Smooth muscle cell (in vitro differentiated cells): ENCODE results near the gene SDC3. TPM values are rescaled to one million over a fixed set of nuclear protein-coding genes. Genes with fewer than 3 reads are reported as not detected.
A peak's percentile ranks its signal among the peaks of the same experiment; 100 is the strongest.

Source experiments
- DNase-seq: peaks from one replicate; lab custom pipeline; 2025; ENCODE audit not compliant: unreplicated experiment; lab: John Stamatoyannopoulos, UW
- H2AFZ ChIP-seq: fragments of 200-600 bp; sonication (generic); 2 replicates; pipeline ENCODE4 v1.6.0; 2016; ENCODE audit warnings: antibody characterized with exemption, low read depth, mild to moderate bottlenecking
- H3F3A ChIP-seq: fragments of 200-600 bp; sonication (generic); 2 replicates; pipeline ENCODE4 v1.6.0; 2017; ENCODE audit warnings: antibody characterized with exemption, low read depth
- H3K27ac ChIP-seq: fragments of 200-600 bp; sonication (generic); 2 replicates; pipeline ENCODE4 v1.5.1; 2016; ENCODE audit warnings: low read depth, mild to moderate bottlenecking
- H3K27me3 ChIP-seq: fragments of 200-600 bp; sonication (generic); 2 replicates; pipeline ENCODE4 v1.6.1; 2016; ENCODE audit warnings: low read depth, mild to moderate bottlenecking
- H3K36me3 ChIP-seq: fragments of 200-600 bp; sonication (generic); 2 replicates; pipeline ENCODE4 v1.5.1; 2016; ENCODE audit warnings: low read depth
- H3K4me1 ChIP-seq: fragments of 200-600 bp; sonication (generic); 2 replicates; pipeline ENCODE4 v1.5.1; 2016; ENCODE audit warnings: low read depth
- H3K4me2 ChIP-seq: fragments of 200-600 bp; sonication (generic); 2 replicates; pipeline ENCODE4 v1.6.0; 2016; ENCODE audit warnings: mild to moderate bottlenecking
- H3K4me3 ChIP-seq: fragments of 200-600 bp; sonication (generic); 2 replicates; pipeline ENCODE4 v1.5.1; 2016; ENCODE audit warnings: mild to moderate bottlenecking
- H3K79me2 ChIP-seq: fragments of 200-600 bp; sonication (generic); 2 replicates; pipeline ENCODE4 v1.6.0; 2016; ENCODE audit warnings: low read depth, mild to moderate bottlenecking
- H3K9ac ChIP-seq: fragments of 200-600 bp; sonication (generic); 2 replicates; pipeline ENCODE4 v1.6.0; 2016; ENCODE audit warnings: low read depth
- H3K9me3 ChIP-seq: fragments of 200-600 bp; sonication (generic); replicated peaks from 2 replicates; pipeline ENCODE4 v1.5.1; 2016; ENCODE audit warnings: low read depth
- H4K20me1 ChIP-seq: fragments of 200-600 bp; sonication (generic); 2 replicates; pipeline ENCODE4 v1.6.0; 2016; ENCODE audit warnings: low read depth
- CTCF ChIP-seq: fragments of 200-600 bp; sonication (generic); IDR thresholded peaks from 2 replicates; pipeline ENCODE4 v1.5.1; 2017; ENCODE audit warnings: borderline replicate concordance, mild to moderate bottlenecking, antibody characterized with exemption; ENCODE audit not compliant: insufficient read depth, poor library complexity, severe bottlenecking
- WGBS: methylation state at CpG from one replicate; pipeline ENCODE4 v1.1.7; 2016; ENCODE audit warnings: low lambda C conversion rate; 5-methylcytosine and 5-hydroxymethylcytosine counted together
- polyA plus RNA-seq: library from polyadenylated mRNA; unstranded; fragments of >200 nt; fragmentation: Nextera tagmentation; extraction: Ambion mirVana; gene quantifications from 2 replicates; pipeline ENCODE4 v1.2.1, GENCODE V29; 2016
- total RNA-seq: library from RNA; depleted of rRNA; stranded (reverse); fragments of >200 nt; gene quantifications from 2 replicates; pipeline ENCODE4 v1.2.3, GENCODE V29; 2014

The SDC3 gene
- total and polyA plus RNA-seq, 2 experiments from 2014 or later, result 46.3 to 112 TPM

GRCh38 chr1:30845237-30845903, 63.2 kb downstream of the SDC3 start:
- no peak for DNase-seq
- Histone ChIP-seq H3K27ac (no peak overlapping the region), H4K20me1 (no peaks in the 10 kb centered on the region), H3K4me2 (peak overlapping the region; percentile 7), H3F3A (no peaks in the 10 kb centered on the region), H3K27me3 (no peaks in the 10 kb centered on the region), H3K9ac (no peak overlapping the region), H2AFZ (no peak overlapping the region), H3K36me3 (no peaks in the 10 kb centered on the region), H3K9me3 (no peaks in the 10 kb centered on the region), H3K4me1 (peaks cover 31% of the 10 kb centered on the region), H3K4me3 (no peak overlapping the region), H3K79me2 (no peaks in the 10 kb centered on the region)
- 53% methylated on average over 10 of the region's 10 CpGs for WGBS
- TF ChIP-seq CTCF, result no peak

GRCh38 chr1:30844631-30845030, 63.9 kb downstream of the SDC3 start:
- no peak overlapping the region for H3K4me2 ChIP-seq
- peaks cover 31% of the 10 kb centered on the region for H3K4me1 ChIP-seq
- H2AFZ ChIP-seq, result no peak overlapping the region
- TF ChIP-seq CTCF, result no peak
- H3K9me3 ChIP-seq, result no peaks in the 10 kb centered on the region
- H4K20me1 ChIP-seq, result no peaks in the 10 kb centered on the region
- H3K27me3 ChIP-seq, result no peaks in the 10 kb centered on the region
- no peak overlapping the region for H3K27ac ChIP-seq
- 37% methylated on average over 5 of the region's 5 CpGs for WGBS
- H3K36me3 ChIP-seq, result no peaks in the 10 kb centered on the region
- no peak overlapping the region for H3K4me3 ChIP-seq
- no peak for DNase-seq
- no peaks in the 10 kb centered on the region for H3F3A ChIP-seq
- H3K9ac ChIP-seq, result no peak overlapping the region
- H3K79me2 ChIP-seq, result no peaks in the 10 kb centered on the region

- Histone ChIP-seq H3K79me2 (no peaks in the 10 kb centered on the region), H3K4me2 (no peak overlapping the region), H3K27me3 (no peaks in the 10 kb centered on the region), H4K20me1 (no peaks in the 10 kb centered on the region), H3K36me3 (no peaks in the 10 kb centered on the region), H3K9me3 (no peaks in the 10 kb centered on the region), H3K27ac (no peak overlapping the region), H2AFZ (no peak overlapping the region), H3F3A (no peaks in the 10 kb centered on the region), H3K4me1 (peaks cover 31% of the 10 kb centered on the region), H3K4me3 (no peak overlapping the region), H3K9ac (no peak overlapping the region)
- WGBS, result 79% methylated on average over 7 of the region's 7 CpGs
- no peak for TF ChIP-seq CTCF
- DNase-seq, result no peak
Observed at GRCh38 chr1:30842697-30843354, 65.7 kb downstream of the SDC3 start.
